ENCODE measurements around the gene CORO6.

Gene CORO6

DNA sequence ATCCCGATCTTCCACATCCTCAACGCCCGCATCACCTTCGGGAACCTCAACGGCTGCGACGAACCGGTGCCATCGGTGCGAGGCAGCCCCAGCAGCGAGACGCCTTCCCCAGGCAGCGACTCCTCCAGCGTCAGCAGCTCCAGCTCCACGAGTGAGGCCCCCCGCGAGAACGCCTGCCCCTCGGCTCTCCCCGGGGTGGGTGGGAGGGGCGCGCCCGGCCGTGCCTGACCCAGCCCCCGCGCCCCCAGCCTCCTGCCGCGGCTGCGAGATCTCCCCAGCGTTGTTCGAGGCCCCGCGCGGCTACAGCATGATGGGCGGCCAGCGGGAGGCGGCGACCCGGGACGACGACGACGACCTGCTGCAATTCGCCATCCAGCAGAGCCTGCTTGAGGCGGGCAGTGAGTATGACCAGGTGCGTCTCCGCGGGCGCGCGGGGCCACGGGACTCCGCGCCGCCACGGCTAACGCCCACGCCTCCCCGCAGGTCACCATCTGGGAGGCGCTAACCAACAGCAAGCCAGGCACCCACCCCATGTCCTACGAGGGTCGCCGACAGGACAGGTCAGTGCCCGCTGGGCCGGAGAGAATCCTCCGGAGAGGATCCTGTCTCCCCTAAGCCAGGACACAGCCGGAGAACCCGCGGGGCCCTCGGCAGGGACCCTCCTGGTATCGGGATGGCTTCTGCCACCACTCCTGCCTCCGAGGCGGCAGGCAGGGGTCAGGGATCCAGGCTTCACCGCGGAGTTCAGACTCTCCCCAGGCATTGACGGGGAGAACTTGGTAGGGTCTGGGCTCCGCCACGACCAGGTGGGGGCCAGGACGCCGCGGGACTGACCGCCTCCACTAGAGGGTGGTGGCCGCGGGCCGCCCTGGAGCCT, 10.1 kb downstream of the CORO6 start:
- no peak for DNase-seq (ENCODE audit: low read depth)

DNA sequence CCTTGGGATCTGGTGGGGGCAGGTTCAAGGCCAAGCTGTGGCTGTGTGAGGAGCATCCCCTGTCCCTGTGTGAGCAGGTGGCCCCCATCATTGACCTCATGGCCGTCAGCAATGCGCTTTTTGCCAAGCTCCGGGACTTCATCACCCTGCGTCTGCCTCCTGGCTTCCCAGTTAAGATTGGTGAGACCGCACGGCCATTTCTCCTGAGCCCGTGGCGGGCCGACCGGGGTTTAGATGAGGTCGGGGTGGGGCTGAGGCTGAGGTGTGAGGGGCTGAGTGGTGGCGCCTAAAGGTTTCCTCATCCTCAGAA, 10.7 kb downstream of the CORO6 start:
- no peak for DNase-seq (ENCODE audit: low read depth)

DNA sequence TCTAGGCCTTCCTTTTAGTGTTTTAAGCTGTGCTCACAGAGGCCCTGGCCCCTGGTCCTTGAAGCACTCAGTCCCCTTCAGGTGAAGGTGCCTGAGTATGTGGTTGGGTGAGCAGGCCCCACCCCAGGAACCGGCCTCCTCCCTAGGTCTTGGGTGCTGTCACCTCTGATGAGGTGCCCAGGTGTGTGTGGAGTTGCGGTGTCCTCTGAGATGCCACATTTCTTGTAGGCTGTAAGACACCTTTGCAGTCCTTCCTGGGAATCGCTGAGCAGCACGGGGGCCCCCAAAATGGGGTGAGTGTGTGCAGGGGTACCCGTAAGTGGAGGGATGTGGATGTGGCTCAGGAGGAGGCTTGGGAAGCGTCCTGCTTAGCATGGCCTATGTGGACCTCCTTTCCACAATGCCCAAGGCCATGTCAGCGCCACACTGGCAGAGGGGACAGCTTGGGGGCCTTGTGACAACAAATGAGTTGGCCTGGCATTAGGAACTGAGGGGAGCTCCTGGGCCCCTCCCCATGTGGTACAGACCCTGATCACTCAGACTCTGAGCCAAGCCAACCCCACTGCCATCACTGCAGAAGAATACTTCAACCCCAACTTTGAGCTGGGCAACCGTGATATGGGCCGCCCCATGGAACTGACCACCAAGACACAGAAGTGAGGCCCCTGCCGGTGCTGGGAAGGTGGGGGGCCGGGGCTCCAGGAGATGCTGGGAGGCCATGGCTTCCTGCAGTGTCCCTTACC, 11.2 kb downstream of the CORO6 start:
- DNase-seq (ENCODE audit: low read depth), result no peak

DNA sequence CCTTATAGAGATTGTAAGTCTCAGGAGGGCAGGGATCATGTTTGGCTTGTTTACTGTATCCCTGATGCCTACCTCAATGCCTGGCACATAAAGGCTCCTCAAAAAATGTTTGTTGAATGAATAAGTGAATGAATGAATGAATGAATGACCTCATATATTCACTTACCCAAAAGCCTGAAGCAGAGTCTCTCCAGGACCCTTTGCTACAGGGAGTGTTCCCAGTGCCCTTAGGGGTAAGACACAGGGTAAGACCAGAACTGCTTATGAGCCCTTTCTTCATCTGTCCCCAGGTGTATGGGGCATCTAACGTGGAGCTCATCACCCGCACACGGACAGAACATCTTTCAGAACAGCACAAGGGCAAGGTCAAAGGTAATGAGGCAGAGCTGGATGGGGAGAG, 12.3 kb downstream of the CORO6 start:
- DNase-seq (ENCODE audit: low read depth), result no peak

DNA sequence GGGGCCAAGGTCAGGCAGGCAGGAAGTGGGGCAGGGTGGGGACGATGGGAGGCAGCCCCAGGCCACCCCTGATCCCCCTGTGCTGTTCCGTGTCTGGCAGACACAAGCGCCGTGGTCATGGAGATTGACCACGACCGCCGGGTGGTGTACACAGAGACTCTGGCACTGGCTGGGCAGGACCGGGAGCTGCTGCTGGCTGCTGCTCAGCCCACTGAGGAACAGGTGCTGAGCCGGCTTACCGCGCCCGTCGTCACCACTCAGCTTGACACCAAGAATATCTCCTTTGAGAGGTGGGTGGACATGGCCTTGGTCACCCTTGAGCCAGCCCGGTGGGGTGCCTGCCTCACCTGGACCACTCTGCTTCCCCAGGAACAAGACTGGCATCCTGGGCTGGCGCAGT, 13.7 kb downstream of the CORO6 start:
- no peak for DNase-seq (ENCODE audit: low read depth)

DNA sequence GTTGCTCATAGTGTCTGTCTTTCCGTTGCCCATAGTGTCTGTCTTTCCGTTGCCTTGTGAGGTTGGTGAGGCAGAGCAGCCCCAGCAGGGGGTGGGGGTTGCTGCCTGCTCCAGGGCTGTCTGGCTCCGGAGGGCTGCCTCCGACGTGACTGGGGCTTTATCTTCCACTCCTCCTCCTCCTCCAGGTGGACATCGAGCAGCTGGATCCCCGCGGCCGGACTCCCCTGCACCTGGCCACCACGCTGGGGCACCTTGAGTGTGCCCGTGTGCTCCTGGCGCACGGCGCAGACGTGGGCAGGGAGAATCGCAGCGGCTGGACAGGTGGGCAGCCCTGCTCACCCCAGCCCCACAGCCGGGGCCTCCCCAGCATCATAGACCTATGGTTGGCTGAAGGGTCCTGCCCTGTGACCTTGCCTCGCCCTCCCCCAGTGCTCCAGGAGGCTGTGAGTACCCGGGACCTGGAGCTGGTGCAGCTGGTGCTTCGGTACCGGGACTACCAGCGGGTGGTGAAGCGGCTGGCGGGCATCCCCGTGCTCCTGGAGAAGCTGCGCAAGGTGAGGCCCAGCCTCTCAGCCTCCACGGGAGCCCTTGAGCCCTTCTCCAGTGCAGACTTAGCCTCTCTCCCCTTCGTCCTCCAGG, 15.0 kb downstream of the CORO6 start:
- no peak for DNase-seq (ENCODE audit: low read depth)

DNA sequence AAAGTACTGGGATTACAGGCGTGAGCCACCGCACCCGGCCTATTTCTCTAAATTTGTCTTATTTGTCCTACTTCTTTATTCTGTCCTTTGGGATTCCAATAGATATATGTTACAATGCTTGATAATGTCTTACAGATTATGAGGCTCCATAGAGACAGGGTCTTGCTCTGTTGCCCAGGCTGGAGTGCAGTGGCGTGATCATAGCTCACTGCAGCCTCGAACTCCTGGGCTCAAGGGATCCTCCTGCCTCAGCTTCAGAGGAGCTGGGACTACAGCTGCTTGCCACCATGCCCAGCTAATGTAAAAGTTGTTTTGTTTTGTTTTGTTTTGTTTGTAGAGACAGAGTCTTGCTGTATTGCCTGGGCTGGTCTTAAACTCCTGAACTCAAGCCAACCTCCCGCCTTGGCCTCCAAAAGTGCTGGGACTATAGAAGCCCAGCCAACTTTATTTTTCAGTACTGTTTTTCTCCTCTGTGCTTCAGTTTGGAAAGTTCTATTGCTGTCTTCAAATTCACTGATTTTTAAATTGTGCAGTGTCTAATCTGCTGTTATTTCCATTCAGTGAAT, 19.5 kb downstream of the CORO6 start:
- no peak for DNase-seq (ENCODE audit: low read depth)

DNA sequence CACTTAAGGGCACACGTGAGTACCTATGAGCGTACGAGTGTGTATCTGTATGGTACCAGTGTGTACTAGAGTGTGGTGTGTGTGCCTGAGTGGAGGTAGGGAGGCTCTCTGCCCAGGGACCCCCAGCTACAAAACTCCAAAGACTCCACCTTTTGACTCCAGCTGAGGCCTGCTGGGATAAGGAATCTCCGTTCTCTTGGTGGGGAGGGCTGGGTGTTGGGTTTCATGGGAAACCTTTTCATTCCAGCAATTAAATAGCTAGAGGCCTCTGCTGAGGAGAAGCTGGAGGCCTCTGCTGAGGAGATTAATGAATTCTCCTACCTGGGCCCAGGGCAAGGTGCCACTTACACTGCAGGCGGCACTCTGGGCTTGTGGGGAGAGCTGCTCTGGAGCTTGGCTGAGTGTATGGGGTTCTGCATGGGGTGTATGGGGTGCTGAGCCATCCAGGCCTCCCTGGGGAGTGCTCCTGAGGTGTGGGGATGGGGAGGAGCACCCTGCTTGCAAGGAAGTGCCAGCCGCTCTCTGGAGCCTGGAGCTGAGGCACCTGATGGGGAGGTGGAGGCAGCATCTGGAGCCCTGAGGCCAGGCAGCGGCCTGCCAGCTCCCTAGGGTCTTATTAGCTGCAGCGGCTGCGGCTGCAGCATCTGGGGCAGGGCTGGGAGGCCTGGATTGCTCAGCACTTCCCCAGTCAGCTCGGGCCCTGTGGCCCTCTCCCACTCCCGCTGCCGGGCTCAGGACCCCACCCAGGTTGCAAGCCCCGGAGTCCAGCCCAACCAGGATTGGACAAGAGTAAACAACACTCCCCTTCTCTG, 25.1 kb downstream of the CORO6 start:
- DNase-seq (ENCODE audit: low read depth), result no peak

DNA sequence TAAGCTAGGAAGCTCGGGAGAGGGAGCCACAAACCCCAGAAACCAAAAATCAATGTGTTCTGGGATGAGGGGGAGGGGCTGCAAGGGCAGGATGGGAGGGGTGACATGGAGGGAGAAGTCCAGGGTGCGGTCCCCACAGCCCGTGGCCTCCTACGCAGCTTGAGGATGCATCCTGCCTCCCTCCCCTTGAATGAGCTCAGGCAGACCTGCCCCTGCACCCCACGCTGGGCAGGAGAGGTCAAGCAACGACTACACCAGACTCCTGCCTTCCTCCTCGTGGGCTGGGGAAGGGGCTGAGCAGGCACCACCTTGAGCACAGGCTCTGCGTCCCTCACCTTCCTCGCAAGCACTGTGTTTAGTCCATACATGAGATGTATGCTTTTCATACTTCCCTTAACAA, 25.9 kb downstream of the CORO6 start:
- DNase-seq (ENCODE audit: low read depth), result no peak

DNA sequence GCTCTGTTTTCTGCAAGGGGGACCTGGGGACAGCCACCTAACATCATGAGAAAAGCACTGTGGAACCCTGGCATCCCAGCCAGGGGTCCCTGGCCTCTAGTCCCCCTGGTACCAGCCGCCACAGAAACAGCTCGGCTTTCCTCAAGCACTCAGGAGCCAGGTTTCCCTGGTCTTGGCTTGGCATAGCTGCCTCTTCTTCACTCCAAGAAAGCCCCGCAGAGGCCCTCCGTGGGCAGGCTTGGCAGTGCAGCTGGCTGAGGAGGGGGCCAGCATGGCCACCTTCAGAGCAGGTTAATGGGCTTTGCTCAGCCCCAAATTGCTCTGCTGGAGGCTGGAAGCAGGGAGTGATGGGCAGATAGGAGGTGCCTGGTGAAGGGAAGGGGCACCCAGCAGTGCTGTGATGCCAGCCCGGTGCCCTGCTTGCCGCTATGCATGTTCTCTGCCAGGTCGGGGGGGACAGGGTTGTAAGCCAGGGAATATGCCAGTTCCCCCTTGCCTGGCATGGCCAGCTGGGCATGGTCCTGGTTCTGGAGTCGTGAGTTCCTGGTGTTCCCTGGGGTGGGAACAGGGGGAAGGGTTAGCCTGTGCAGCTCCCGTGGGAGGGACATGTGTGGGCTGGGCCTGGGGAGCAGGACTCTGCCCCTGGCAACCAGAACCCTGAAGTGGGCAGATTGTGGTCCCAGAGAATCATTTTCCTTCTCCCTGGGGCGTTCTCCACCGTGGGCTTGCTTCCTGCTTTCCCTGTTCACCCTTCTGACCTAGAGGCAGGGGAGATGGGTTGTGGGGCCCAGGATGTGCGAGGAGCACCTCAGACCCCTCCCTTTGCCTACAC, 26.6 kb downstream of the CORO6 start:
- DNase-seq (ENCODE audit: low read depth), result no peak

DNA sequence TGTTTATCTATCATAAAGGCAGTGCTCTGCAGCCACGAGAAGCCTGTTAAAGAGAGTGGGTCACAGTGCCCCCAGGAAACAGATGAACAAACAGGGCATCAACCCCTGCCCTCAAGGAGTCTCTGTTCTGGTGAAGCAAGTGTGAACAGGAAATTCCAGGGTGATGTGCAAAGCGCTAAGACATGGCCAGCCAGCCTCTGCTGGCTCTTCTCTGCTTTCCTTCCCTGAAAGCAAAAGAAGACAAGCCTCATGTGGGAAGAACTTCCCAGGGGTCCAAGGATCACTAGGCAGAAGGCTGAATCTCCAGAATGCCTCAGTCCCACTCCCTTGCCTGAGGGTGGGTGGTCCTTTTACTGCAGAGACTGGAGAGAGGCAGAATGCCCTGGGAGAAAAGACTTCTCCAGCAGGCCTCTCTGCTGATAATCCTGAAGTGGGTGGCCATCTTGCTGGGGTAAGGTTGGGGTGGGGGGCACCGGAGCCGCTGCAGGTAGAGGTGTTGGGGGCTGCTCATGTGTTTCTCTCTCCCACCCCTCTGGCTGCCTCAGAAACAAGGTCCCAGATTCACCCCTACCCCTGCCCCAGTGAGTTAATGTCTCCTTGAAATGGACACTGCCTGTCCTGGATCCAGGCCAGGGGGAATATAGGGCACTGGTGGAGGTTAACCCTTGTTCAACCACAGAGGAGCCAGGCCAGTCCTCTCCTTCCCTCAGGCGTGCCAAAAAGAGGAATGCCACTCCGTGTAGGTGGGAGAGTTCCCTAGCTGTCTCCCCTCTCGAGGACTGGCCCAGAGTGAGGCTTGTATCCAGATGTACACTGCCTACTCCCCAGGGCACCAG, 27.4 kb downstream of the CORO6 start:
- no peak for DNase-seq (ENCODE audit: low read depth)

DNA sequence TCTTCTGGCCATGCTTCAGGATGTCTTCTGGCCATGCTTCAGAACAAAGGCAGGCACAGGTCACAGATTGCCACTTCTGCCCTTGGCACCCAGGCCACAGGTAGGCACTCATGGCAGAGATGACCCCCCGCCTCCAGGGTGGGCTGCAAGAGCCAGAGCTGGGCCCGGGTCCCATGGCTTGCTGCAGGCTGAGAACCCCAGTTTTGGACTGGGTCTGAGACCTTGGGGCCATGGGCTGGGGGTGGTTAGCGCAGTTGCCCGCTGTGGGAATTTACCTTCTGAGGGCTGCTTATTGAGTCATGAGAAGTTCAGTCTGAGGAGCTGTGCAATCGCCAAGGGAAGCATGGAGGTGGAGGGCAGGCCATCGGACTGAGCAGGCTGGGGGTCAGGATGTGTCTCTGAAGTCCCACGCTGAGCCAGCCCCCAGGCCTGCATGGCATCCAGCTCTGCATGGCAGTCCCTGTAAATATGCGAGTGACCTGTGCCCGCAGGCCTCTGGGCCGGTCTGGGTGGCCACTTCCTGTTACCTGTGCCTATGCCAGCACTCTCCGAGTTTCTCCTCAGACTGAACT, 28.1 kb downstream of the CORO6 start:
- DNase-seq (ENCODE audit: low read depth), result no peak

DNA sequence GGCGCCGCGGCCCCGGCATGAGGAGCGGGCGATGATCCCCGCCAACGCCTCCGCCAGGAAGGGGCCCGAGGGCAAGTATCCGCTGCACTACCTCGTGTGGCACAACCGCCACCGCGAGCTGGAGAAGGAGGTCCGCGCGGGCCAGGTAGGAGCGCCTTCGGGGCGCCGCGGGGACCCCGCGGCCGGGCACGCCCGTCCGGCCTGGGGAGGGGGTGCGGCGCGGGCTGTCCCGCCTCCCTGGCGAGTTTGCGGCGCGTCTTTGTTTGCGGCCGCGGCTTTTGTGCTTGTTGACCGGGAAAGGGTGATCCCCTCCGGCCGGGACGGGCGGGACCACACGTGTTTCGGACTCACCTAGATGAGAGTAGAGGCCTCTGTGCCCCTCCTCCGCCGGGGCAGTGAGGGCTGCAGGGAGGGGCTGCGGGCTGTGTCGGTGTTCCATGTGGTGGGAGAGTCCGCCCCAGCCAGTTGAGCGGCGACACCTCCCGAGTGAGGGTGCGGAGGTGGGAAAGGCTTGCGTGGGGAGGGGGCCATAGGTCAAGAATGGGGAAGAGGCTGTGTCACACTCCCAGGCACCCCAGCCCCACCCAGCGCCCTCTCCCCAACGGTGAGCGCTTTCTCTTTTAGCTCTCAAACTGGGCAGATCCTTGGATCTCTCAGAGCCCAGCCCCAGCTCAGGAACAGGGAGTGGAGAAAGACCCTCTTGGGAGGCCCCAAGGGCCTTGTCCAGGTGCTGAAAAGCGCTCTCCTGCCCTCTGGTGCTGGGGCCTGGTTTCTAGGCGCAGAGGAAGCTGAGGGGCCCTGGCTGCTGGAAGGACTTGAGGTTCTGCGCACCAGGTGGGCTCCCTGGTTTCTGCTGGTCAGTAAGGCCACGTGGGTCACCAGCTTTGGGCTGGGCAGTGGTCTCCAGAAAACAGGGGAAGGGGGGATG, 28.9 kb downstream of the CORO6 start:
- no peak for DNase-seq (ENCODE audit: low read depth)

DNA sequence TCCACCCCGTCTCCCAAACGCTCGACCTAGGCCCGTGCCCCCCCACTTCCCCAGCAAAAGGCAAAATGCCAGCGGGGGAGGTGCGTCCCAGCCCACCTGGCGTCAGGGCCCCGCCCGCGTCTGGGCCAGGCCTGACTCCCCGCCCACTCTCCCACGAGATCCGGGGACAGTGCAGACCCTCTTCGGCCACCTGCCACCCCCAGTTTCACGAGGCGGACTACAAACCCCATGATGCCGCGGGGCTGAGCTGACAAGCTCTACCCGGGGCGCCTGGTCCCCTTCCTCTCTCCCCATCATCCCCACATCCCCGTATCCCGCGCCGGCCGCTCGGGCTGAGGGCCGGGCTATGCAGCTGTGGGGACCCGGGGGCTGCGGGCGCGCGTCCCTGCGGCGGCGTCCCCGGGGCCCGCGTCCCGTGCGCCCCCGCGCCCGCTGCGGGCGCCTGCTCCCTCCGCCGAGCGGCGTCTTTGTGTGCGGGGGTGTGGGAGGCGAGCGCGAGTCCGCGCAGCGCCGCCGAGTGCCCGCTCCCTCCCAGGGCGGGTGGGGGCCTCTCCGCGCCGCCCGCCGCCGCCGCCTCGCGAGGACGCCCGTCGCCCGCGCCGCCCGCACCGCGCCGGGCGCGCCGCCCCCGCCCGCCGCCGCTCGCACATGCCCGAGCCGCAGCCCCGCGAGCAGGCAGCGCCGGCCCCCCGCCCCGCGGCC, 29.7 kb downstream of the CORO6 start, which contains the start of gene ANKRD13B:
Gene ANKRD13B (plus strand): TSS at position 283 of the 702 bp plus-strand sequence. CDS start 490 bp downstream, outside the sequence.
- no peak for DNase-seq (ENCODE audit: low read depth)

DNA sequence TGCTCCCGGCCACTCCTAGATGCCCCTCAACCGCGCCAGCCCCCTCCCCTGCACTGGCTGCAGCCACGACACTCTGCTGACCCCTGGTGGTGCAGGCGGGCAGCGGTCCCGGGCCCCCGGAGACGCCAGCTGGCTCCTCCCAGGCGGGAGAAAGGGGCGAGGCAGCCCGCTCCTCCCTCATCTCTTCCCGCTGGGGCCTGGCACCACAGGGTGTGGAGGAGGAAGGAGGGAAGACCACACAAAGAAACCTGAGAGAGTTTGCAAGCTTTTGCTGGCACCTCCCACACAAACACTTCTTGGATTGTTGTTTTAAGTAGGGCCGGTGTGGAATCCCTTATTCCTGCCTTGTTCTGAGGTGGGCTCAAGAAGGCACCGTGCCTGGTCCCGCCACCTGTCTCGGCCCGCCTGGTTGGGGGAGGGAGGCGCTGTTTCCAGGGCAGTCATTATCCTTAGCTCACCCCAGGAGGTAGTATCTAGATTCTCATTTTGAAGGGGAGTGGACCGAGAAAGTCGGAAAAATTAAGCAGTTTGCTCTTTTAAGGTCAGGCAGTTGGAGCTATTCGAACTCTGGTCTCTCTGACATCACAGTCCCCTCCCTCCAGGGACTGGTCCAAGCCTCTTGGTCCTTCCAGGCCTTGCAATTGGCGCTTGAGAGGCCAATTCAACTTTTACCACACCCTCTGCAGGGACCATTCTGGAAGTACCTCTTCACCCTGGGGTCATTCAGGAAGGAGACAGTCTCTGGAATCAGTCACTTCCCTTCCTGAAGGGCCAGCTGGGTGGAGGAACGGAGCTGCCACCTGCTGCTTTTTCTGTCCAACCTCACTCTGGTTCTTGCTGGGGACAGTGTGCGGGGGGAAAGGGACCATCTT, 30.7 kb downstream of the CORO6 start:
- no peak for DNase-seq (ENCODE audit: low read depth)

DNA sequence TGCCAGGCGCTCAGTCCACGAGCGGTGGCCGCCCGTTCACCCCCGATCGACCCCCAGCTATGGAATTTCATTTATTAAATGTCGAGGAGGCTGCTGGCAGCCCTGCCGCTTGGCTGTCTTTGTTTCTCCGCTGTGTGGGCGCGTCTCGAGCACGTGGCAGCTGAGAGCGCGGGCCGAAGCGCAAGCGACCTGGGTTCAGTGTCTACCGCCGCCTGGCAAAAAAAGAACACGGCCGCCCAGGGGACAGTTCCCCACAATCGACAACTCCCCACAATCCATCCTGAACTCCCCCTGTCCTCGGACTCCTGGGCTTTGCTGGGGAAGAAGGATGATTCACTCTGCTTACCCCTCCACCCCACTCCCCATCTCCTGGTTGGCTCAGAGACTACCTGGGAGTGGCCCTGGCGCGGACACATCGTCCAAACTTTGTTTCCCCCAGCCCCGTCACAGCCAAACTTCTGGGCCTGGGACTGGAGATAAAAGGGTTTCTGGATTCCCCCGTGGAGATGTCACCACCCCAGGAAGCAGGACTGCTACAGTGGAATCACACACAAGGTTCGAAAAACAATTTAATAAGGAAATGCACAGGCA, 31.5 kb downstream of the CORO6 start:
- no peak for DNase-seq (ENCODE audit: low read depth)

Measured in HS-27A (cell line).